ENCODE data around the gene POP5.
"Not testable (repeated sequence)": the region's sequence is repeated elsewhere in the genome, so short reads cannot be mapped to it uniquely, and the experiment has no call there.

The POP5 gene

DNA sequence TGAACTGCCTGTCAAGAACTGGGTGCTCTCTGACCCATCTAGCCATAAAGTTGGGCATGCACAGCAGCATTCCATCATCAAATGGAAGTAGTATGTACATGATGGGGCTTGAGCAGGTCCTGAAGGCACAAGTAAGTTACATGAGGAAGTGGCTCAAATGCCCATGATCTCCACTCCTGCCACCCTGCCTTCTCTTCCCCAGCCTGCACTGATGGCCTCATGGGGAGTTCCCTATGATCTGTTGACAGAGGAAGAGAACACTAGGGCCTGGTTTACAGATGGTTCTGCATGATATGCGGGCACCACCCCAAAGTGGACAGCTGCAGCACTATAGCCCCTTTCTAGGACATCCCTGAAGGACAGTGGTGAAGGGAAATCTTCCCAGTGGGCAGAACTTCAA lies 30.3 kb upstream of the POP5 start:
- not testable (repeated sequence) for H3K36me3 ChIP-seq (ENCODE audit: control insufficient read depth, insufficient read depth, low read length); H3K9me3 ChIP-seq (ENCODE audit: control insufficient read depth, low read length); H3K4me3 ChIP-seq (ENCODE audit: insufficient read depth, low read depth, low read length); H3K27me3 ChIP-seq (ENCODE audit: control insufficient read depth, insufficient read depth, low read length, poor library complexity, severe bottlenecking); H3K27ac ChIP-seq (ENCODE audit: insufficient read depth, low read depth, low read length, poor library complexity, severe bottlenecking); H3K4me1 ChIP-seq (ENCODE audit: control insufficient read depth, insufficient read depth, low read length)
- 84 to 96% methylated on average over 1 of the region's 1 CpG for WGBS, 2 experiments

- H3K36me3 ChIP-seq (ENCODE audit: control insufficient read depth, insufficient read depth, low read length), result no peaks in the 10 kb centered on the region
- H3K27me3 ChIP-seq (ENCODE audit: control insufficient read depth, insufficient read depth, low read length, poor library complexity, severe bottlenecking), result no peaks in the 10 kb centered on the region
- no peak overlapping the region for H3K4me3 ChIP-seq (ENCODE audit: insufficient read depth, low read depth, low read length)
- 88 to 95% methylated on average over 4 of the region's 4 CpGs for WGBS, 2 experiments
- H3K27ac ChIP-seq (ENCODE audit: insufficient read depth, low read depth, low read length, poor library complexity, severe bottlenecking), result no peak overlapping the region
- H3K9me3 ChIP-seq (ENCODE audit: control insufficient read depth, low read length), result no peaks in the 10 kb centered on the region
- H3K4me1 ChIP-seq (ENCODE audit: control insufficient read depth, insufficient read depth, low read length), result no peaks in the 10 kb centered on the region
Observed at GRCh38 chr12:120610560-120610959, 29.4 kb upstream of the POP5 start.

DNA sequence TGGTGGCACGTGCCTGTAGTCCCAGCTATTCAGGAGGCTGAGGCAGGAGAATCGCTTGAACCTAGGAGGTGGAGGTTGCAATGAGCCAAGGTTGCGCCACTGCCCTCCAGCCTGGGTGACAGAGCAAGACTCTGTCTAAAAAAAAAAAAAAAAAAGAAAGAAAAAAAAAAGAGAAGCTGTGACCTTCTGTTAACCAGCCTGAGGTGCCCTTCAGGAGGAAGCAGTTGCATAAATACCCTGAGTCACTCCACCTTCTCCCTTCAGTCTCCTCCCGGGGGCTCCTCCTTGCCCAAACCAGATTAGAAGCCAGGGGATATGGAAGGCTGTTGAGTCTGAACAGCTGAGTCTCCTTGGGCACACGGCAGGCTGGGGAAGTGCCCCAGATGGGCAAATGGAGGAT lies 21.2 kb upstream of the POP5 start:
- not testable (repeated sequence) for H3K4me3 ChIP-seq (ENCODE audit: insufficient read depth, low read depth, low read length); H3K36me3 ChIP-seq (ENCODE audit: control insufficient read depth, insufficient read depth, low read length); H3K9me3 ChIP-seq (ENCODE audit: control insufficient read depth, low read length); H3K27me3 ChIP-seq (ENCODE audit: control insufficient read depth, insufficient read depth, low read length, poor library complexity, severe bottlenecking); H3K27ac ChIP-seq (ENCODE audit: insufficient read depth, low read depth, low read length, poor library complexity, severe bottlenecking)
- H3K4me1 ChIP-seq (ENCODE audit: control insufficient read depth, insufficient read depth, low read length), result peaks cover 14% of the 10 kb centered on the region
- 81 to 85% methylated on average over 5 of the region's 5 CpGs for WGBS, 2 experiments

DNA sequence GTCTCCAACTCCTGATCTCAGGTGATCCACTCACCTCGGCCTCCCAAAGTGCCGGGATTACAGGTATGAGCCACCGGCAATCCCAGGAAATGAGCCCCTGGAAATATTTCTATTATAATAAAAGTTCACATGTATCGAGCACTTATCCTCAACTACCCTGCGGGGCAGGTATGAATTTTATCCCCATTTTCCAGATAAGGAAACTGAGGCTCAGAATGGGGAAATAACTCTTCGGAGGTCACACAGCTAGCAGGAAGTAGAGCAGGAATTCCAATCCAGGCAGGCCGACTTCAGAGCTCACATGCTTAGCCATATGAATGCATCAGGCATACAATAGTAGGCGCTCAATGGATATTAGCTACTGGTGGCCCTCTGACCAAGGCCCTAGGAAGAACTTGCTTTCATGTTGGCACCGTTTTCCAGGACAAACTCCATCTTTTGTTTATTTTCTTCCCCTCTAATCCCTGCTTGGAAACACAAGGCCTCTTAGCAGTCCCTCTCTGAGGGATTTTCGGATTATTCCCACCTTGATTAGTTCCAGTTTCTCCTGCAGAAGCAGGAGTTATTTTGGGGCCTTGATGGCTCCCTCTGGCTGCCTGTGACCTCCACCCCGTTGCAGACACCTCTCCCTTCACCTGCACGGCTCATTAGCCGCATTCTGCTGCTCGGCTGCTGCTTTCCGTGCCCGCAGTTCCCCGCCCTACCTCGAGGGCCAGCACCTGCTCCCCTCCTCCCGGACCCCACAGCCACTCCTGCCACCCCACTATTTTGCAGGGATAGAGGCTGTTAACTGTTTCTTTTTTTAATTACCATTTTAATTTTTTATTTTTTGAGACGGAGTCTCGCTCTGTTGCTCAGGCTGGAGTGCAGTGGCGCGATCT lies 18.7 kb upstream of the POP5 start:
- Histone ChIP-seq H3K27ac (ENCODE audit: insufficient read depth, low read depth, low read length, poor library complexity, severe bottlenecking) (no peak overlapping the region), H3K36me3 (ENCODE audit: control insufficient read depth, insufficient read depth, low read length) (no peaks in the 10 kb centered on the region), H3K27me3 (ENCODE audit: control insufficient read depth, insufficient read depth, low read length, poor library complexity, severe bottlenecking) (no peaks in the 10 kb centered on the region), H3K9me3 (ENCODE audit: control insufficient read depth, low read length) (no peaks in the 10 kb centered on the region), H3K4me1 (ENCODE audit: control insufficient read depth, insufficient read depth, low read length) (peaks cover 14% of the 10 kb centered on the region), H3K4me3 (ENCODE audit: insufficient read depth, low read depth, low read length) (no peak overlapping the region)
- WGBS, 2 experiments, result 73% methylated on average over 21 to 23 of the region's 23 CpGs

DNA sequence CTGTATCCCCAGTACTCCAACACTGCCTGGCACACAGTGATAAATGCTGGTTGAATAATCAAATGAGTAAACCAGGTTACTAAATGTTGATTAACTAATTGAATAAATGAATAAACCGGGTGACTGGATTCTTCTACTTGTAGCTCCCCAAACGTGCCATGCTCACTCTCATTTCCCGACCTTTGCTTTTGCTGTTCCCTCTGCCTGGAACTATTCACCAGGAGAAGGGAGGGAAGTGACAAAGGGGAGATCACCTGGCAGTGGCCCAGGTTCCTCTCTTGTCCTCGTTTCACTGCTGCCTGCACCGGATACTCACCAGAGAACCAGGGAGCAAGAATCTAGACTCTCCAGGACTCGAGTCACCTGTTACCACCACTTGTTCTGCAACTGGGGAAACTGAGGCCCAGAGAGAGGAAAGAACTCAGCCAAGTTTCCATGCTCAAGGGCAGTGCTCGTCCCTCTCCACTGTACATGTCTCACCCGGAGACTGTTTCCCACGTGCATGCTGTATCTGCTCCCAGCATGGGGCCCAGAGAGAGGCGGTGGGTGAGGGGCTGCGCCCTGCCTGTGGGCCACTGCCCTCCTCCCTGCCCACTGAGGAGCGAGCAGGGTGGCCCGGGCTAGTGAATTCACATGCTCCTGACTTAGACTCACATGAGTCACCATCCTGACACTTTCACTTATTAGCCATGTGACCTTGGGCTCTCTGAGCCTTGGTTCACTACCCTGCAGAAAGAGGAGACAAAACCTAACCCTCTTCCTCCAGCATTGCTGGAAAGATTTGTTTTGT lies 17.7 kb upstream of the POP5 start:
- no peak overlapping the region for H3K4me3 ChIP-seq (ENCODE audit: insufficient read depth, low read depth, low read length)
- H3K27me3 ChIP-seq (ENCODE audit: control insufficient read depth, insufficient read depth, low read length, poor library complexity, severe bottlenecking), result no peaks in the 10 kb centered on the region
- peaks cover 14% of the 10 kb centered on the region for H3K4me1 ChIP-seq (ENCODE audit: control insufficient read depth, insufficient read depth, low read length)
- WGBS, 2 experiments, result 79% methylated on average over 13 of the region's 13 CpGs
- H3K27ac ChIP-seq (ENCODE audit: insufficient read depth, low read depth, low read length, poor library complexity, severe bottlenecking), result no peak overlapping the region
- no peaks in the 10 kb centered on the region for H3K9me3 ChIP-seq (ENCODE audit: control insufficient read depth, low read length)
- no peaks in the 10 kb centered on the region for H3K36me3 ChIP-seq (ENCODE audit: control insufficient read depth, insufficient read depth, low read length)

DNA sequence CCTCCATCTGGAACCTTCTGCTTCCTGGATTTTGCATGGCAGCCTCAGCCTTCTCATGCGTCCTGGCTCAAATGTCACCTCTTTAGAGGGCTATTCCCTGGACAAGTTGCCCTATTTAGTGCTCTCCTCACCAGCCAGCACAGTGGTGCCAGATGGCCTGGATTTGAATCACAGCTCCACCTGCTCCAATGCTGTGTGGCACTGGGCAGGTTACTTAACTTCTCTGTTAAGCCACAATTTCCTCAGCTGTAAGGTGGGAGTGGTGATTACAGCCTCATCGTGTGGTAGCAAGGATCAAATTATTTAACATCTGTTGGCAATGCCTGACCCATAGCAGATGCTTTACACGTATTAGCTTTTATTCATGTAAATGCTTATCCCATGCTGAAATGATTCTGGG lies 16.7 kb upstream of the POP5 start:
- no peaks in the 10 kb centered on the region for H3K27me3 ChIP-seq (ENCODE audit: control insufficient read depth, insufficient read depth, low read length, poor library complexity, severe bottlenecking)
- H3K4me1 ChIP-seq (ENCODE audit: control insufficient read depth, insufficient read depth, low read length), result peaks cover 14% of the 10 kb centered on the region
- no peaks in the 10 kb centered on the region for H3K36me3 ChIP-seq (ENCODE audit: control insufficient read depth, insufficient read depth, low read length)
- no peaks in the 10 kb centered on the region for H3K9me3 ChIP-seq (ENCODE audit: control insufficient read depth, low read length)
- 96% methylated on average over 3 of the region's 3 CpGs for WGBS, 2 experiments
- H3K4me3 ChIP-seq (ENCODE audit: insufficient read depth, low read depth, low read length), result no peak overlapping the region
- no peak overlapping the region for H3K27ac ChIP-seq (ENCODE audit: insufficient read depth, low read depth, low read length, poor library complexity, severe bottlenecking)

DNA sequence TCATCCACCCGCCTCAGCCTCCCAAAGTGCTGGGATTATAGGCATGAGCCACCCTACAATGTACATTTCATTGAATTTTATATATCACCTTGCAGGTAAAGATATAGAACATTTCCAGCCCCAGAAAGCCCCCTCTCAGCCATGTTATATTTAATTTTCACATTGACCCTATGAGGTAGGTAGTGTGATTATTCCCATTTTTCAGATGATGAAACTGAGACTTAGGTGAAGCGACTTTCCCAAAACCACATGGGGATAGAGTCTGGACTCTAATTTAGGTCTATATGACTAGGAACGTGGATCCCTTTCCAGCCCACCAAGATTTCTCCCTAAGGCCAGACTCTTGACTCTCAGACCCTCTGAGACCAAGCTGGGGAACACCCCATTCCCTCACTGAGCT lies 15.7 kb upstream of the POP5 start:
- peaks cover 14% of the 10 kb centered on the region for H3K4me1 ChIP-seq (ENCODE audit: control insufficient read depth, insufficient read depth, low read length)
- H3K27me3 ChIP-seq (ENCODE audit: control insufficient read depth, insufficient read depth, low read length, poor library complexity, severe bottlenecking), result no peaks in the 10 kb centered on the region
- no peaks in the 10 kb centered on the region for H3K36me3 ChIP-seq (ENCODE audit: control insufficient read depth, insufficient read depth, low read length)
- 93 to 96% methylated on average over 3 of the region's 3 CpGs for WGBS, 2 experiments
- H3K27ac ChIP-seq (ENCODE audit: insufficient read depth, low read depth, low read length, poor library complexity, severe bottlenecking), result no peak overlapping the region
- H3K4me3 ChIP-seq (ENCODE audit: insufficient read depth, low read depth, low read length), result no peak overlapping the region
- H3K9me3 ChIP-seq (ENCODE audit: control insufficient read depth, low read length), result no peaks in the 10 kb centered on the region

- Histone ChIP-seq H3K36me3 (ENCODE audit: control insufficient read depth, insufficient read depth, low read length) (no peaks in the 10 kb centered on the region), H3K9me3 (ENCODE audit: control insufficient read depth, low read length) (no peaks in the 10 kb centered on the region), H3K4me1 (ENCODE audit: control insufficient read depth, insufficient read depth, low read length) (no peaks in the 10 kb centered on the region), H3K27ac (ENCODE audit: insufficient read depth, low read depth, low read length, poor library complexity, severe bottlenecking) (no peak overlapping the region), H3K27me3 (ENCODE audit: control insufficient read depth, insufficient read depth, low read length, poor library complexity, severe bottlenecking) (no peaks in the 10 kb centered on the region), H3K4me3 (ENCODE audit: insufficient read depth, low read depth, low read length) (no peak overlapping the region)
- WGBS, 2 experiments, result 84 to 86% methylated on average over 8 of the region's 8 CpGs
Observed at GRCh38 chr12:120592121-120593049, 11.2 kb upstream of the POP5 start.

- Histone ChIP-seq H3K4me1 (ENCODE audit: control insufficient read depth, insufficient read depth, low read length) (no peaks in the 10 kb centered on the region), H3K4me3 (ENCODE audit: insufficient read depth, low read depth, low read length) (no peak overlapping the region), H3K36me3 (ENCODE audit: control insufficient read depth, insufficient read depth, low read length) (no peaks in the 10 kb centered on the region), H3K9me3 (ENCODE audit: control insufficient read depth, low read length) (no peaks in the 10 kb centered on the region), H3K27me3 (ENCODE audit: control insufficient read depth, insufficient read depth, low read length, poor library complexity, severe bottlenecking) (peaks cover 2% of the 10 kb centered on the region), H3K27ac (ENCODE audit: insufficient read depth, low read depth, low read length, poor library complexity, severe bottlenecking) (no peak overlapping the region)
- WGBS, 2 experiments, result 88 to 93% methylated on average over 6 of the region's 6 CpGs
Observed at GRCh38 chr12:120590741-120591407, 9.7 kb upstream of the POP5 start.

Data from ectodermal cell (in vitro differentiated cells).